Pons (tissue), 1 donor: Measurements from ENCODE around the gene KCNN3.

Experiments
- DNase-seq: peaks from one replicate; pipeline ENCODE4 v3.0.0-alpha.2; 2016; ENCODE audit warnings: low spot score

KCNN3 gene

DNA sequence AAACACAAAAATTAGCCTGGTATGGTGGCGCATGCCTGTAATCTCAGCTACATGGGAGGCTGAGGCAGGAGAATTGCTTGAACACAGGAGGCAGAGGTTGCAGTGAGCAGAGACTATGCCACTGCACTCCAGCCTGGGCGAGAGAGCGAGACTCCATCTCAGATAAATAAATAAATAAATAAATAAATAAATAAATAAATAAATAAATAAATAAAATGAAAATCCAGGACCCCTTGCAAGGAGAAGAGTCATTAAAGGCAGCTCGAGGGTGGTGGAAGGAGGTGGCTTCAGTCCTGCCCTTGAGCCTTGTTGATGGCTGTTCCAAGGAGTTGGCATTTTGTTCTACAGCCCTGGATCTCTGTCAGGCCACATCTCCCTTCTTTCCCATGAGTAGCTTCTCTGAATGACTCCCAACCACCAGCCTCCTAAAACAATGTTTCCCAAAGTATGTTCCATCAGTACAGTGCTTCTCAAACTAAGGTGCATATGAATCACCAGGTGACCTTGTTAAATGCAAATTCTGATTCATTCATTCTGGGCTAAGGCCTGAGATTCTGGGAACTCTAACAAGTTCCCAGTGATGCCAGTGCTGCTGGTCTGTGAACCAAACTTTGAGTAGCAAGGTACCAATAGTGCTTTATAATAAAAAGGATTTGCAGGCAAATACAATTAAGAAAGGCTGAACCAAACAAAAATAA is 99.0 kb downstream of the KCNN3 start:
- no peak for DNase-seq

DNA sequence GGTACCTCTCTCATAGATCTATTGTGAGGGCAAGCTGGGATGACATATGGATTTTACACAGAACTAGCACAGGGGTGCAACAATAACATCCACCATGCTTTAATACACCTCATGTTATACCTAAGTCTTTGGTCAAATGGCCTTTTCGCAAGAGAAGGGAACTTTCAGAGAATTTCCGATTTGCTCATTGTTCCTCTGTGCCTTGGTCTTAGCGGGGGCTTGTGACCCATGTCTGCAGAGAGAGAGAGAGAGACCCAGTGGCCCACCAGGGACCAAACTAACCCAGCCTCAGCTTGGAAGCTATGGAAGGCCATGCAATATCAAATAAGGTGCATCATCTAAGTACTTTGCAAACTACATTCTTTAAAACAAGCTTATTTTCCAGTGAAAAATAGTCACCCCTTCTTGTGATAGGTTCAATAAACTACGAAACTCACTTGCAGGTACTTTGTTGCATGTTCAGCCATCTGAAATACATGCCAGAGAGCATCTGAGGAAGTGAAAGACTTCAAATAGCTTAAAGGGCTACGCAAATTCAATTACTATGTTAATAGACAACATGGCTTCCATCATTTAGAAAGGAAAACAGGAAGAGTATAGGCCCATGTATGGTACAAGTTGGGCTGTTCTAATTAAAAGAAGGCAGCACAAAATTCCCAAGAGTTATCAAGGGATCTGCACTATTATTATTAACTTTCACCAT is 100.7 kb downstream of the KCNN3 start:
- DNase-seq: no peak

DNA sequence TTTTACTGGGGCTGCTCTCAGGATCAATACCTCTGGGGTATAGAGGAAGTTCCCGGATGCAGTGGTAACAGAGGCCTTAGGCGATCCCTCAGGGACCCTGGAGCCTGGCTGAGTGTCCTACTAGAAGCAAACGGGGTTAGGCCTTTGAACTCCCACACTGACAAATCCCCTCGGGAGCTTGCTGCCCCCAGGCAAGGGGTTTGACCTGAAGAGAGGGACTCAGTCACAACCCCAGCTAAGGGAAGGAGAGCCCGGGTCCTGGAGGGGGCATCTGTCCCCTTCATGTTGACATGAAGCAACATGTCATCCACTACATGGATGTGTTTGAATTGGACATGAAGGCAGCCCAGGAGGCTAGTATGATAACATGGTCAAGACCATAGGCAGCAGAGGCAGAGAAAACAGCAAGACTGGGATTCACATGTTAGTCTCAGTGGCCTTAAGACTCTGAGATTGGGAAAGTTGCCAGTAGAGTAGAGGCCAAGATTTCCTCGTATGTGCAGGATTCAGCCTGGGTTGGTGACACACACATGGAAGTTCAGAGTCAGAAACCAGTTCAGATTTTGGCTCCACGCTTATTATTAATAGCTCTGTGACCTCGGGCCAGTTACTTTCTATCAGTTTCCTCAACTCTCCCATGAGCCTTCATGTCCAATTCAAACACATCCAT is 101.5 kb downstream of the KCNN3 start:
- no peak for DNase-seq

DNA sequence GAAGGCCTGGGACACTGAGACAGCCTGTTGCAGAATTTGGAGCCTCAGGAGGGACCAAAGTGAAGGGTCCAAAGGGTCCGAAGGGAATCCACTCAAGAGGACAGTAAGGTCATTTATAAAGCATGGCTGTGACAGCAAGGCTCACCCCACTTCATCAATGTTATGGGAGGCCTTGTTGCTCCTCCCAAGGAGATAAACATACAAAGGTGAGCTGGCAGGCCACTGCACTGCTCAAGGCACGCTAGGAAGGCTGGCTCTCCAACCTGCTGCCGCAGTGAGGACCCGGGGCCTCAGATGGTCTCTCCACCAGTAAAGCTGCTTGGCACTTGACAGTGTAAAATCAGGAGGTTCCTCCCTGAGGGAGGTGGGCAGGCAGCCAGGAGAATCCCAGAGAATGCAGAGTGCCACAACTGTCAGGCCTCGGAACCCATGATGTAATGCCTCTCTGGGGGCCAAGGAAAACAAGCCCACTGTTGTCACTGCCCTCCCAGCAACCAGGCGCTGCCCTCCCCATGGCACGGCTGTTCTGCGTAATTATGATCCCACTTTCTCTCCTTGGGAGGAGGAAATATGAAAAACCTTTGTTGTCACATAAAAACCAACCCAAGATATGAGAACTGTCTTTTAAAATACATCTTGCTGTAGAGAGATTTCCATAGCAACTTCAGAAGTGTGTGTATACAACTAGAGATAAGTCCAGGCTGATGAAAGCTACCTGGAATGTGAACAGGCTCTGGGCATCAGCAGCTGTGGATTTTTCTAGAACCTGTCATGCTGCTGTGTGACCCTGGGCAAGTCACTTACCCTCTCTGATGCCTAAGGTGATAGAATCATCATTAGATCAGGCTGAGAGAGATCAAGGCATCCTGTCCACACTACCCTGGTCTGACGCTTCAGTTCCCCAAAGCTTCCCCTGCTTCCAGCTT is 102.5 kb downstream of the KCNN3 start:
- peak; percentile 65 for DNase-seq

DNA sequence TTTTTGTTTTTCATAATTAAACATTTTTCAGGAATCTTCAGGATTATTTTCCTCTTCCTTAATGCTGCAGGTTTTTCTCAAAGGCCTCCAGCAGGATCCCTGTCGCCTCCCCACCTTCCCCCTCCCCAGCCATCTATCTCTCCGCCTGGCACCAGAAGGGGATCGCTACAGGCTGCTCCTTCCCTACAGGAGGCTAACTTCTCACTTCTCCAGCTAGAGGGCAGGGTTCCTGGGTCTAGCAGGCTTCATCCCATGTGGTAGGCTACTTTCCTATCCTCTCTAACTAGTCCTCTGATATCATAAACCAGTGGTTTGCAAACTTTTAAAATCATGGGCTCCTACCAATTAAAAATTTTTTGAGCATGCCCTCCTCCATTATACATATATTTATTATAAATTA is 104.1 kb downstream of the KCNN3 start:
- no peak for DNase-seq

DNA sequence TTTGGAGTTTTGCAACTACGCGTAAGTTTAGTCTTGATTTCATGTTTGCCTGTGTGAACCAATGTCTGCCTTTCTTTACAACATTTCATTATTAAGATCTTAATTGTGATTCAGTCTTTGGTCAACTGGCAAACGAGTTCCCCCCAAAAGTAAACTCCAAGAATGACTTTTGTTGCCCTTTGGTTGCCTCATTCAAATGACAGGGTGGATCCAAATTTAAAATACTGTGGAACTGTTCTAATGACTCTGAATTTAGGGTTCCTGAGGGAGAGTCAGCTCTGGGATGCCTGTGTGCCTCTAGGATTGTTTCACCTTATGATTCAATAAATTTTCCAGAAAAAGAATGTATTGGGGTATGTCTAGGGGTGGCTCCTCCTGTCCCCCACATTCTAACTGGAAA is 105.3 kb downstream of the KCNN3 start:
- no peak for DNase-seq

DNA sequence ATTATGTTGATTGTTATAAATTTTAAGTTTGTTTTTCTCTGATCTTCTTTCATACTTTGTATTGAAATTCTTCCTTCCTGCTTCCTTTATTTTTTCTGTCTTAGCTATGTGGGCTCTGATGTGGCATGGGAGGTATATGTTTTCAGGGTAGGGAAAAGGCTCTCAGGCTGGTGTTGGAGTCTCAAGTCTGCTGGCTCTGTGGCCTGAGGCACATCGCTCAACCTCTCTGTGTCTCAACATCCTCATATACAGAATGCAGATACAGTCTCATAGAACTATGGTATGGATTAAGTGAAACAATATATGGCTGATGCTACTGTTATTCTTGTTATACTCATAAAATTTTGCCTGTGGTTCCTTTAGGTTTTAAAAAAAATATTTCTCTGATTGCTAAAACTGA is 105.9 kb downstream of the KCNN3 start:
- no peak for DNase-seq

DNA sequence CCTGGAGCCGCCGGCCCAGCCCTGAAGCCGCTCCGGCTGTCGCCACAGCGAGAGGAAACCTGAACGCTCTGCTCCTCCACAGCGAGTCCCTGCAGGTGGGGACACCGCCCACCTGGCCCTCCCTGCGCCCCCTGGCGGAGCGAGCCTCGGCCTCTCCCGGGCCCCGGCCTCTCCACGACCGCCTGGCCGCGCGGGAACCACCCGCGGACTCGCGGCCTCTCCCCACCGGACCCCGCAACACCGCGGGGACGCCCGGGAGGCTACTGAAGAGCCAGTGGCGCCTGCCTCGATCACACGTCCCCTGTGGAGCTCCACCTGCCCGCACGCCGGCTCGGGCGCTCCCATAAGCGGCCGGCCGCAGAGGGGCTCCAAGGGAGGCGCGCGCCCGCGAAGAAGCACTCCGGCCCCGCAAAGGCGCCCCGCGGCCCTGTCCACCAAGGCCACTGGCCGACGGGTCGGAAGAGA is 109.6 kb downstream of the KCNN3 start:
- DNase-seq: no peak

DNA sequence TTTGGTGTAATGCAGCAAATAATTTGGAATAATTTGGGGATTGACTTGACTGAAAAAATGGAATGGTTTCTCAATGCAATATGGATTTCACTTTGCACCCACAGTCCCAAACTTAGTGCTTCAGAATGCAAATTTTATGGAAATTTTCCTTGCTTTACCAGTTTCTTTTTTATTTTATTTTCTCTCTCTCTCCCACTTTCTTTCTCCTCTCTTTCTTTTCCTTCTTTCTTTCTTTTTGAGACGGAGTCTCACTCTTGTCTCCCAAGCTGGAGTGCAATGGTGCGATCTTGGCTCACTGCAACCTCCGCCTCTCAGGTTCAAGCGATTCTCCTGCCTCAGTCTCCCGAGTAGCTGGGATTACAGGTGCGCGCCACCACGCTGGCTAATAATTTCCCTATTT is 110.3 kb downstream of the KCNN3 start:
- no peak for DNase-seq

DNA sequence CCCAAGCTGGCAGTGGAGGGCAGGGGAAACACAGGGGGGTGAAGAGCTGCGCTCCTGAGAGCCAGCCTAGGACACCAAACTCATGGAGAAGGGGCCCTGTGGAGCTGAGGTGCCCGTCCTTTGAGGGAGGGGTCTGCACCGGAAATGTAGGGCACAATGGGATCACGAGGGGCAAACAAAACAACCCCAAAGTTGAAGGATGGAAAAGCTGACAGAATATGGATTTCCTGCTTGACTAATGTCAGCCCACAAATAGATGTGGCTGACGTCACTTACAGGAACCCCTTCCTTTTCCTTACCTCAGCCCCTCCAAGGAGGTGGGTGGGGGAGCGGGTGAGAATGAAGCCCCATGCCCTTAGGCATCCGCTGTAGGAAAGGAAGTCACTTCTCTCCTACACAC is 110.9 kb downstream of the KCNN3 start:
- no peak for DNase-seq

DNA sequence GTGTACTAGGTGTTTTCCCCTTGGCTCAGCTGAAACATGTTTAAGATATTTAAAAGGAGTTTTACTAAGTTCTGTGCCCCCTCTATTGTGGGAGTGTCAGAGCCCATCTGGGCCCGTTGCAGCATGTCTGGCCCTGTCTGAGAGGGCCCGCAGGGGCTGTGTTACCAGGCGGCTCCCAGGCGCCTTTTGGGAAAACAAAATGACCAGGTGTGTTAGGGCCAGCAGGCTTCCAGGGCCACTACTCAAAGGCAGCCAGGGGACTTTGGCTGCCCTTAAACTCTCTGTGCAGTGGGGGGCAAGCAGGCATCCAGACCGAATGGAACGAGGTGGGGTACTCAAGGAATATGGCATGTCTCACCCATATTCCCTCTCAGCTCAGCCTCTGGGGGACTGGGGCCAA is 111.7 kb downstream of the KCNN3 start:
- no peak for DNase-seq

DNA sequence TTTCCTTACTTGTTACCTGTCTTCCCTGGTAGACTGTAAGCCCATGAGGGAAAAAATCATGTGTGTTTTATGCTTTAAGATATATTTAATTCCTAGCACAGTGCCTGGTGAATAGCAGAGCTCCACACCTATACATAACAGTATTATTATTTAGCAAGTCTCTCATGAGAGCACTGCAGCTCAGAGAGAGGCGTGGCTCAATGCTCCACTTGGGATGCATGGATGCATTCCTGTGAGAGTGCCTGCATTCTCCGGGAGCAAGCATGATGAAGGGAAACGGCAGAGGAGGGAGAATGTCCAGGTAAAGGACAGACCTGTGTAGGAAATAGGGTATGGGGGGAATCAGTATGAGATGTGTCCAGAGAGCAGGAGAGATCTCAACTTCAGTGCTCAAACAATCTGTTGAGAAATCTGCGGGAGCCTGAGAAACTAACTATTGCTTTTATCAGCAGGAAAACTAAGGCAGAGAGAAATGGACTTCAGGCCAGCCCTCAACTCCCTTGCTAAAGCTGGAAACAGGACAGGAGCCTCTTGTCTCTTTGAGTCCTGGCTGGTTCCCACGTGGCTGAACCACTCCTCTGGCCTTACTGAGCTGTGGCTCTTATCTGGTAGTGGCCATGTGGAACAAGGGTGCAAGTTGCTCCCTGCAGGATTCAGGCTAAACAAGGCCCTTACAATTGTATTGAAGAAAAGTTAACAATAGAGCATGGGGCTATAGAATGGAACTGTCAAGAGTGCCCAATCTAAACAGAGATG is 113.1 kb downstream of the KCNN3 start:
- no peak for DNase-seq

DNA sequence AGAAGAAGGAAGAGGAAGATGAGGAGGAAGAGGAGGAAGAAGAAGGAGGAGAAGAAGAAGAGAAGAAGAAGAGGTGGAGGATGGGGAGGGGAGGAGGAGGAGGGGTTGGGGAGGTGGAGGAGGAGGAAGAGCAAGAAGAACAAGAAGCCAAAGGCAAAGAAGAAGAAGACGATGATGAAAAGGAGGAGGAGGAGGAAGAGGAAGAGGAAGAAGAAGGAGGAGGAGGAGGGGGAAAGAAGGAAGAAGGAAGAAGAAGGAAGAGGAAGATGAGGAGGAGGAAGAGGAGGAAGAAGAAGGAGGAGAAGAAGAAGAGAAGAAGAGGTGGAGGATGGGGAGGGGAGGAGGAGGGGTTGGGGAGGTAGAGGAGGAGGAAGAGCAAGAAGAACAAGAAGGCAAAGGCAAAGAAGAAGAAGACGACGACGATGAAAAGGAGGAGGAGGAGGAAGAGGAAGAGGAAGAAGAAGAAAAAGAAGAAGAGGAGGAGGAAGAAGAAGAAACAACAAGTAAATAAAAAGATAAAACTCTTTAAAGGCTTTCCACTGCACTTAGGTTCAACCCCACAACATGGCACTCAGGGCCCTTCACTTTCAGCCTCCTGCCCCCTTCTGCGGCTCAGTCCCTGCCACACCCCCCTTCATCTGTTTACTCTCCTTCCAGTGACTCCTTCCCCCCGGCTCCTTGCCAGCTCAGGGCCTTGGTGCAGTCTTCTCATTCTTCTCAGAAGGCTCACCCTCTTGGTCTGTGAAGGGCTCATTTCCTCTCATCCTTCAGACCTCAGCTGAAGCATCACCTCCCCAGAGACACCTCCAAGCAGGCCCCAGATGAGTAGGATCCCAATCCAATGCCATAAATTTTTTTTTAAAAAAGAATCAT is 114.0 kb downstream of the KCNN3 start:
- DNase-seq: no peak

DNA sequence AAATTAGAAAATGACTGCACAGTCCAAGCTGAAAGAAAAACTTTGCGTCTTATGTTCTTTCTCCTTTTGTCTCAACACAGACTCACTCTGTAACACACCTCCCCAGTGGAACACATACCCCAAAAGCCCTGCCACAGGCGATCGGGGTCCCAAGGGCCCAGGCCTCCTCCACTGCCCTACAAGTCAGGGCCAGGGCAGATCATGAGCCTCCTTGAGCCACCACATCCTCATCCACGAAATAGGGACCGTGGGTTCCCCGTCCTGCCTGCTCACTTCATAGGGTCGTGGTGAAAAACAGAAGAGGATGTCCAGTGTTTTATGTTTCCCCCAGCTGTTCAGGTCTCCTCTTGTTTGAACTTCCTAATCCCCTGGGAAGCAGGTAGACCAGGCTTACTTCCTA is 116.7 kb downstream of the KCNN3 start:
- DNase-seq: no peak

DNA sequence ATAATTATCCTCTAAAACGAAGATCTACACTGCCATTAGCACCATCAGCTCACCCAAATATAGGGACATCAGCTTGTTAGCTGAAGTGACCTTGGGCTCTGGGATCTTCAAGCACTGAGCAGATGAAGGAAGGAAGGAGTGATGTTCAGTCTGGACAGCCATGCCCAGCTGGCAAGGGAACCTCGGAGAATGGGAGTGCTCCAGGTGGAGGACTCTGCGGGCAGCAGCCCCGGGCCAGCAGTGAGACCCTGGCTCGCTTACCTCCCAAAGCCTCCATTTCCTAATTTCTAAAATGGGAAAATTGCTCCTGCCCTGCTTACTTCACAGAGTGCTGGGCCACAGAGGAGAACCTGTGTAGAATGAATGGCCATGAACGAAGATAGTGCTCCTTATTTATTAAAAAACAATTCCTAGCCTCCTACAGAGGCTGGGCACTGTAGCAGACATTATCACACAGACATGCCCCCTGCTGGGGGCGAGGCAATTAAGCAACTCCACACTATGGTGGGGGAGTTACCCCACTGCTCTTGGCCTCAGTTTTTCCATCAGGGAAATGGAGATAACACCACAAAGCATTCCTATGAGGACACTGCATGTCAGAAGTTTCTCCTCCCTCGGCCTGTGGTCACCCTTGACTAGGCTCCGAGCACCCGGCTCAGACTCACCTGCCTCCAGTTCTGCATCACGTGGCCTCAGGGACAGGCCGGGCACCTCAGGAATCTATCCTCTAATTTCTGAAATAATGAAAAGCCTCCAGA is 117.6 kb downstream of the KCNN3 start:
- DNase-seq: no peak

DNA sequence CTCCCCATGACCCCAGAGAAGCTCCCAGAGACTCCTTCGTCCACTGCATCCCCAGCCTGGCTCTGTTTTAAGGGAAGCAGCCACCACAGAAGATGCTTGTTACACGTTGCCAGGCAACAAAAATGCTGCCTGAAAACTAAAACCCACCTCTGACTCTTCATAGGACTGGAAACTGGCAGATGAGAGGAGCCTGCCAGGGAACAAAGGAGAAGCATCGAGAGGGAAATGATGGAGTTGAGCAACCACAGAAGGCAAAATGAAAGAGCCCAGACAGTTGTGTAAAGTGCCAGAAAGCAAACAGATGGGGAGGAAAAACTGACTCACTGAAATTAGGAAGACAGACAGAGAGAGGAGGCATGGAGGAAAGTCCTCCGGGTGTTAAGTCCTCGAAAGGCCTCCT is 118.4 kb downstream of the KCNN3 start:
- peak; percentile 60 for DNase-seq

DNA sequence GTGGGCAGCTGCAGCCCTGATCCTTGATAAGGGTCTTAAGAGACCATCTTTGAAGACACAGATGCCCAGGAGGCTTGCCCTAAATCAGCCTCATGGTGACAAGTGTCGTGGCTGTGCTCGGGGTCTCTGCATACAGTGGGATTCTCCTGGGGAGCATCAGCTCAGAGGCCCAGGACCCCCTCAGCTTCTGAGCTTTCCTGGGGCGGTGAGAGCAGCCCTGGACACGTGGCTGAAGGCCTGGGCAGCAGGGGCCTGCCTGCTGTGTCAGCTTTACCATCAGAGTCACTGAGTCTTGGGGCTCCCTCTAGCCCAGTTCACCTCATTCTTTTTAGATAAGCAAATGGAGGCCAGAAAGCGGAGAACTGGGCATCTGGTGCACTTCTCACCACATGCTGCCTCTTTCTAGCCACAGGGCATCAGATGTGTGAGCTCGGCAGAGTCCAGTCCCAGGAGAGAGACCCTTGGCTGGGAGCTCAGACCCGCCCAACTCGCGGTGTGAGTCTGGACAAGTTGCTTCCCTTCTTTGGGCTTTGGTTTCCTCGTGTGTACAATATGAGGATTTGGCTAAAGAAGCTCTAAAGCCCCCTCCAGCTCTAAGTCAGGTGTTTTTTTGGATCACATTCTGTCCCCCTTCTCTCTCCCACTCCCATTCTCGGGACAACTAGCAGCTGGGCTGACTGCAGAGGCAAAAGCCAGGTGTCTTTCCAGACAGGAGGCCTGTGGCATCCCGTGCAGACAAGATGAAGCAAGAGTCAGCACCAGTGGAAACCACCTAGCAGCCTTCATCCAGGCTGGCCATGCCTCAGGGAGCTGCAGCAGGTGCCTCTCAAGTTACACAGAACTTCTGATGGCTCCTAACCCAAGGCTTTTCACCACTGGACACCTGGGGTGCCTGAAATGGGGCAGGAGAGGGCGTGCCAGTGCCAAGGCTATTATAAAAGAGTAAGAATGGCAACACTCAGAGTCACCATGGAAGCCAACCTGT is 119.1 kb downstream of the KCNN3 start:
- DNase-seq: no peak

DNA sequence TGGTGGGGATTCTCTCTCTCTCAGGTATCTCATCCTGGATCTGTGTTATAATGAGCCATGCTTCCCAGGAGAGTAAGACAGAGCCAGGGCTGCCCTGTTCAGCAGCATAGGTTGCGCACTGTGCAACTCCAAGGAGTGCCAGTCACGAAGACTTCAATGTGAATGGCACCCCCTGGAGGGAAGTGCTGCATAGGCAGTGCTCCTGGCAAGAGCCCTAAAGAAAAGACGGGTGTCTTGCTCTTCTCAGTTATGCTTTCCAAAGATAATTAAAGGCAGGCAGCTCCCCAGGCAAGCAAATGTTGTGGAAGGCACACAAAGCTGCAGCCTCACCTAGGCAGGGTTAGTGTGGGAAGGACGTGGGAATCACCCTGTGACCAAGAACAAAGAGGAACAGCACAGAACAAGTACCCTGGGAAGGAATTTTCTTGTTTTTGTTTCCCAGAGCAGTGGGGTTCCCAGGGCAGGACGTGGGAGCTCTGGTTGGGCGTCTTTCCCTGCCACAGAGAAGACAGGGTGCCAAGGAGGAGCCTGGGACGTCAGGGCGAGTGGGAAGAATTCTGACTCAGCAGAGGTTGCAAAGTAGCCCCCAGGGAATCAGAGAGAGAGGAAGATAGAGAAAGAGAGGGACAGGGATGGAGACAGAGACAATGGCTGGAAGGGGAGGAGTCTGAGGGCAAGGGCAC is 120.9 kb downstream of the KCNN3 start:
- DNase-seq: no peak
